Cardiac muscle cell (in vitro differentiated cells and primary cell): ENCODE measurements around the gene SOX6. TPM values are rescaled to one million over a fixed set of nuclear protein-coding genes. Genes with fewer than 3 reads are reported as not detected.

Source experiments
- DNase-seq, 2 donors: peaks; one replicate each; pipeline versions ENCODE4 v3.0.0 to v3.0.0-alpha.2; 2010 to 2017; ENCODE audit warnings: low read depth in 1 of 2, low spot score in 1 of 2
- H3K27ac ChIP-seq: fragments of 200-600 bp; sonication (generic); 2 replicates; pipeline ENCODE4 v1.5.1; 2016
- H3K27me3 ChIP-seq: fragments of 200-600 bp; sonication (generic); 2 replicates; pipeline ENCODE4 v1.6.0; 2016; ENCODE audit warnings: control low read depth
- H3K36me3 ChIP-seq: fragments of 200-600 bp; sonication (generic); 2 replicates; pipeline ENCODE4 v1.5.1; 2016; ENCODE audit warnings: control low read depth
- H3K4me1 ChIP-seq: fragments of 200-600 bp; sonication (generic); 2 replicates; pipeline ENCODE4 v1.8.1; 2017; ENCODE audit warnings: low read depth, mild to moderate bottlenecking, mixed run types
- H3K4me3 ChIP-seq: fragments of 200-600 bp; sonication (generic); 2 replicates; pipeline ENCODE4 v1.5.1; 2016; ENCODE audit warnings: mild to moderate bottlenecking
- H3K9me3 ChIP-seq: fragments of 200-600 bp; sonication (generic); 2 replicates; pipeline ENCODE4 v1.5.1; 2017; ENCODE audit warnings: low read depth, mild to moderate bottlenecking, control low read depth
- polyA plus RNA-seq: library from polyadenylated mRNA; unstranded; fragments of >200 nt; fragmentation: Nextera tagmentation; extraction: Ambion mirVana; gene quantifications from 2 replicates; pipeline ENCODE4 v1.2.1, GENCODE V29; 2016
- total RNA-seq: library from RNA; depleted of rRNA; stranded (reverse); fragments of >200 nt; gene quantifications from 2 replicates; pipeline ENCODE4 v1.2.3, GENCODE V29; 2016
- TF ChIP-seq, protein P1 (sequence below): IDR thresholded peaks from 2 replicates; pipeline ENCODE4 v1.5.1; 2012; ENCODE audit warnings: low read depth, mild to moderate bottlenecking, low read length

The SOX6 gene
- total and polyA plus RNA-seq, 2 experiments from 2014 or later: 7.0 to 9.6 TPM

DNA sequence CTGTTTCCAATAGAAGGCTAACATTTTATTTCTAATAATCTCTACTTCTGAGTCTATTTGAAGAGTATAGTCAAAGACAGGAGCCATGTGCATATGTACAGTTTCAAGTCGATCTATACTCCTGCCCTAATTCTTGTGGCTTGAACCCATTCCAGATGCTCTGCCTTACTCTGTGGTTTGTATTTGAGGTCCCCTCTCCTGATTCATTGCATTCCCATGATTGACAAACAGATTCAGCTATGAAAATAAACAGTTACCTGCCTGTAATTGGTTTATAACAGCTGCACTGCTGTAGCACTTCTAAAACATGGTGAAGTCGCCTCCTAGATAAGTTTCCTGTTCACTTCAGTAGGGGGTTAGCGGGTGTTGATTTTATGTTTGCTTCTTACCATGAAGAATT is 138.7 kb downstream of the SOX6 start:
- Histone ChIP-seq H3K9me3 (no peaks in the 10 kb centered on the region), H3K27ac (no peak overlapping the region), H3K4me1 (no peaks in the 10 kb centered on the region), H3K36me3 (no peaks in the 10 kb centered on the region), H3K4me3 (no peak overlapping the region), H3K27me3 (no peaks in the 10 kb centered on the region)
- DNase-seq: no peak
- TF ChIP-seq, protein P1, sequence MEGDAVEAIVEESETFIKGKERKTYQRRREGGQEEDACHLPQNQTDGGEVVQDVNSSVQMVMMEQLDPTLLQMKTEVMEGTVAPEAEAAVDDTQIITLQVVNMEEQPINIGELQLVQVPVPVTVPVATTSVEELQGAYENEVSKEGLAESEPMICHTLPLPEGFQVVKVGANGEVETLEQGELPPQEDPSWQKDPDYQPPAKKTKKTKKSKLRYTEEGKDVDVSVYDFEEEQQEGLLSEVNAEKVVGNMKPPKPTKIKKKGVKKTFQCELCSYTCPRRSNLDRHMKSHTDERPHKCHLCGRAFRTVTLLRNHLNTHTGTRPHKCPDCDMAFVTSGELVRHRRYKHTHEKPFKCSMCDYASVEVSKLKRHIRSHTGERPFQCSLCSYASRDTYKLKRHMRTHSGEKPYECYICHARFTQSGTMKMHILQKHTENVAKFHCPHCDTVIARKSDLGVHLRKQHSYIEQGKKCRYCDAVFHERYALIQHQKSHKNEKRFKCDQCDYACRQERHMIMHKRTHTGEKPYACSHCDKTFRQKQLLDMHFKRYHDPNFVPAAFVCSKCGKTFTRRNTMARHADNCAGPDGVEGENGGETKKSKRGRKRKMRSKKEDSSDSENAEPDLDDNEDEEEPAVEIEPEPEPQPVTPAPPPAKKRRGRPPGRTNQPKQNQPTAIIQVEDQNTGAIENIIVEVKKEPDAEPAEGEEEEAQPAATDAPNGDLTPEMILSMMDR: no peak

DNA sequence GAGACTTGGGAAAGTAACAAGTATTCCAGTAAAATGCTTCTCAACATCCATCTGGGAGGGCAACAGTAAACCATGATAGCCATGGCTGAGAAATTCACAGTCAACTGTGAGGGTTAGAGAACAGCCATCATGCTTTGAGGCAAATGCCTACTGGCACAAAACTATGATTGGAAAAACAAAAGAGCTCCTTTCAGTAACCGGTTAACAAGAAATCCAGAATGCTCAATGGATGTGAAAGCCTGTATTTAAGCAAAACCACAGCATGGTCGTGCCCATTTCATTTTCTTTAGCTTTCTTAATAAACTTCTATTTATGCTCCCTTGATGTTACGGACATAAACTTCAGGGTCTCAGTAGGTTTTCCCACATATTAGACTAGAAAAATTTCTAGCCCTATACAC is 139.5 kb downstream of the SOX6 start:
- H3K36me3 ChIP-seq: no peaks in the 10 kb centered on the region
- no peaks in the 10 kb centered on the region for H3K9me3 ChIP-seq
- no peak overlapping the region for H3K27ac ChIP-seq
- TF ChIP-seq, protein P1: no peak
- H3K4me1 ChIP-seq: no peaks in the 10 kb centered on the region
- H3K27me3 ChIP-seq: no peaks in the 10 kb centered on the region
- no peak overlapping the region for H3K4me3 ChIP-seq
- no peak for DNase-seq

DNA sequence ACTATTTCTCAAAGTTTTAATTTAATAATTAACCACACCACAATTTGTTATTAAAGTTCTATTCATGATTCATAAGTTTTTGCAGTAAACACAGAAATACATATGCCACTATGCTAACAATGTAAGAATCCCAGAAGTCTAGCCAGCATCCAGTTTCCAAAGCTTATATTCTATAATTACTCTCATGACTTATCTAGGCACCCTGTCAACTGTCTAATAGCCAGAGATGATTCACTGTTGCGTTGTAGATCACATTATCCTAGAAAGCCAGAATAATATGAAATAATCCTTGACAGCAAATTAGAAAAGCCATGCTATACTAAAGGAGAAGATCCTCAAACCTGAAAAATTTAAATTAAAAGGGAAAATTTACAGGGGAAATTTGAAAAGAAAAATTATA is 141.0 kb downstream of the SOX6 start:
- TF ChIP-seq, protein P1: no peak
- DNase-seq: no peak
- H3K27me3 ChIP-seq: no peaks in the 10 kb centered on the region
- H3K9me3 ChIP-seq: no peaks in the 10 kb centered on the region
- H3K4me3 ChIP-seq: no peak overlapping the region
- no peaks in the 10 kb centered on the region for H3K4me1 ChIP-seq
- H3K27ac ChIP-seq: no peak overlapping the region
- H3K36me3 ChIP-seq: no peaks in the 10 kb centered on the region

DNA sequence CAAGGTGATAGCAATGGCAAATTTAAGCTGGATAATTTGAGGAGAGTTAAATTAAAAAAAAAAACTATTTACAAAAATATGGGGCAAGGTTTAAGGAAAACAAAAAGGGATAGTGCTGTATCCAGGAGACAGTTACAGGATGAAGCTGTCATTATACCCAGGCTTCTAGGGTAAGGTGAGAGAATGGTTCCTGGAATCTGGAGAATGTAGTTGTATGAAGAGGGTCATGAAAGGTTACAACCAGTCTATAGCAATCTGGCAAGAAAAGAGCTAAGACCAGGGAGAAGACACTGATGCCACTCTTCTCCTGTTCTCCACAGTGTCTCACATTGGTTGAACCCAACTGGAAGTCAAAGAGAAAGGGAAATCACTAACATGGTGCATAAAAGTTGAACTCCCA is 144.9 kb downstream of the SOX6 start:
- Histone ChIP-seq H3K36me3 (no peaks in the 10 kb centered on the region), H3K4me3 (no peak overlapping the region), H3K9me3 (no peaks in the 10 kb centered on the region), H3K27me3 (no peaks in the 10 kb centered on the region), H3K4me1 (no peaks in the 10 kb centered on the region), H3K27ac (no peak overlapping the region)
- TF ChIP-seq, protein P1: no peak
- no peak for DNase-seq

DNA sequence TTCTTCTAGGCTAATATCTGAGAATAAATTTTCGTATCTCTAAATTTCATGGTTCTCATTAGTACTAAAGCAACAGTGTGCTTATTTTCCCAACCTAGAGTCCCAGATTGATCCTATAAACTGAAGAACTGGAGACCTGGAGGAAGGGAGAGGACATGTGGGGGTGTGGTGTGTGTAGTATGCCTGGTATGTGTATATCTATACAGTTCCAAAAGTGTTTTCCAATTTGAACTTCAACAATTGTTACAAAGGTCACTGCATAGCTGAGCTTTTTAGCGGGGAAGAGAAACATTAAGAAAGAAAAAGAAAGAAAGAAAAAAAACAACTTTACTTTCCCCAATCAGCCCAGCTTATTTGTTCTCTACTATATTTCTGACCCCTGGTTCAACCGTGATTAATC is 152.1 kb downstream of the SOX6 start:
- TF ChIP-seq, protein P1: no peak
- Histone ChIP-seq H3K27ac (no peak overlapping the region), H3K9me3 (no peaks in the 10 kb centered on the region), H3K36me3 (no peaks in the 10 kb centered on the region), H3K27me3 (no peaks in the 10 kb centered on the region), H3K4me3 (no peak overlapping the region), H3K4me1 (no peaks in the 10 kb centered on the region)
- DNase-seq: peak; percentile 17 to 25

DNA sequence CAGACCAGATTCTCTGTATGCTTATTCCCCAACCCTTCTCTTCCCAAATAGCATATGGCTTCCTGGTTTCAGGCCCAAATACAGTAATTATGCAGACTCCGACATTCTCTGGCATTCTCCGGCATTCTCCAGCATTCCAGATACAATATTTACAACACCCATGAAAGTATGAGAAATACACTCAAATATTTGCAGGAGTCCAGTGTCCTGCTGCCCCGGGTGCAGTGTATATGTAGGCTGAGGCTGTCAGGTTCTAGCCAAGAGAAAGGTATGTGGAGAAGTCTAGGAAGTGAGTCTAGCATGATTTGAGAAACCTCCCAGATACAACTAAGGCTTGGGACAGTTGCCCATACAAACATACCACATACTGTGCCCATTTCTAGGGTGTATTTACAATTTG is 160.7 kb downstream of the SOX6 start:
- Histone ChIP-seq H3K27me3 (no peaks in the 10 kb centered on the region), H3K36me3 (no peaks in the 10 kb centered on the region), H3K4me1 (peaks cover 4% of the 10 kb centered on the region), H3K9me3 (no peaks in the 10 kb centered on the region), H3K4me3 (no peak overlapping the region), H3K27ac (no peak overlapping the region)
- TF ChIP-seq, protein P1: no peak
- DNase-seq: peak in 1 of 2 donors; percentile 20
